Jurkat, Clone E6-1 (cell line): ENCODE results near the gene XRCC4.

Experiments used
- DNase-seq: peaks from one replicate; pipeline ENCODE4 v3.0.0-alpha.2; 2011; ENCODE audit warnings: low read depth, low spot score
- H3K4me3 ChIP-seq: 2 replicates; pipeline ENCODE4 v1.5.1; 2011; ENCODE audit warnings: mild to moderate bottlenecking, low read length, control low read depth, moderate library complexity

Gene XRCC4

GRCh38 chr5:83362526-83362925 is 285.2 kb downstream of the XRCC4 start:
- H3K4me3 ChIP-seq: no peak overlapping the region
- DNase-seq: no peak

GRCh38 chr5:83363111-83363885 is 286.0 kb downstream of the XRCC4 start:
- H3K4me3 ChIP-seq: no peak overlapping the region
- no peak for DNase-seq

- DNase-seq: no peak
- H3K4me3 ChIP-seq: no peak overlapping the region
These were observed 286.5 kb downstream of the XRCC4 start for GRCh38 chr5:83363886-83364275.

- no peak overlapping the region for H3K4me3 ChIP-seq
- DNase-seq: no peak
These were observed 287.3 kb downstream of the XRCC4 start for GRCh38 chr5:83364312-83365299.

- no peak overlapping the region for H3K4me3 ChIP-seq
- DNase-seq: no peak
These were observed 291.0 kb downstream of the XRCC4 start for GRCh38 chr5:83368319-83368718.

GRCh38 chr5:83368835-83369234 is 291.5 kb downstream of the XRCC4 start:
- no peak for DNase-seq
- H3K4me3 ChIP-seq: no peak overlapping the region

- no peak overlapping the region for H3K4me3 ChIP-seq
- no peak for DNase-seq
These were observed 293.6 kb downstream of the XRCC4 start for GRCh38 chr5:83370957-83371356.

GRCh38 chr5:83371726-83372125 is 294.4 kb downstream of the XRCC4 start:
- no peak for DNase-seq
- H3K4me3 ChIP-seq: no peak overlapping the region

GRCh38 chr5:83374547-83374946 is 297.2 kb downstream of the XRCC4 start:
- DNase-seq: no peak
- H3K4me3 ChIP-seq: no peak overlapping the region

- no peak for DNase-seq
These were observed 297.9 kb downstream of the XRCC4 start for GRCh38 chr5:83375049-83375745.

GRCh38 chr5:83376461-83376860 is 299.1 kb downstream of the XRCC4 start:
- H3K4me3 ChIP-seq: no peak overlapping the region
- no peak for DNase-seq

More at GRCh38 chr5:83375049-83375745, 297.9 kb downstream of the XRCC4 start:
- no peak overlapping the region for H3K4me3 ChIP-seq

- no peak overlapping the region for H3K4me3 ChIP-seq
- DNase-seq: no peak
These were observed 300.0 kb downstream of the XRCC4 start for GRCh38 chr5:83377131-83377865.

- DNase-seq: no peak
These were observed 301.4 kb downstream of the XRCC4 start for GRCh38 chr5:83378624-83379289.

GRCh38 chr5:83385812-83386211 is 308.5 kb downstream of the XRCC4 start:
- no peak for DNase-seq
- H3K4me3 ChIP-seq: no peak overlapping the region

More at GRCh38 chr5:83378624-83379289, 301.4 kb downstream of the XRCC4 start:
- H3K4me3 ChIP-seq: no peak overlapping the region

GRCh38 chr5:83387041-83387440 is 309.7 kb downstream of the XRCC4 start:
- no peak overlapping the region for H3K4me3 ChIP-seq
- no peak for DNase-seq

- DNase-seq: no peak
- no peak overlapping the region for H3K4me3 ChIP-seq
These were observed 311.3 kb downstream of the XRCC4 start for GRCh38 chr5:83388608-83389007.

GRCh38 chr5:83392766-83393503 is 315.6 kb downstream of the XRCC4 start:
- H3K4me3 ChIP-seq: no peak overlapping the region
- DNase-seq: no peak

GRCh38 chr5:83393504-83393866 is 316.1 kb downstream of the XRCC4 start:
- H3K4me3 ChIP-seq: no peak overlapping the region

More at GRCh38 chr5:83393504-83393866, 316.1 kb downstream of the XRCC4 start:
- DNase-seq: no peak
